Nephron (organoid): Measurements from ENCODE around the gene CTIF.

Experiments used
- H3K27ac Mint-ChIP-seq, 3 experiments: 2 replicates each; pipeline ENCODE4 v1.8.0; 2020; ENCODE audit warnings: mixed read lengths in 3 of 3, mild to moderate bottlenecking in 2 of 3, moderate library complexity in 1 of 3
- H3K27me3 Mint-ChIP-seq: 2 replicates; pipeline ENCODE4 v1.8.0; 2021; ENCODE audit warnings: low read depth, mild to moderate bottlenecking, moderate library complexity, mixed read lengths
- H3K36me3 Mint-ChIP-seq: 2 replicates; pipeline ENCODE4 v1.8.0; 2020; ENCODE audit warnings: low read depth, mixed read lengths
- H3K4me1 Mint-ChIP-seq: 2 replicates; pipeline ENCODE4 v1.8.0; 2020; ENCODE audit warnings: mixed read lengths
- H3K4me3 Mint-ChIP-seq, 3 experiments: 2 replicates each; pipeline ENCODE4 v1.8.0; 2020; ENCODE audit warnings: mild to moderate bottlenecking in 3 of 3, mixed read lengths in 3 of 3, moderate library complexity in 2 of 3
- H3K9me3 Mint-ChIP-seq: 2 replicates; pipeline ENCODE4 v1.8.0; 2020; ENCODE audit warnings: mixed read lengths
- TF ChIP-seq, protein P1 (sequence below), 3 experiments: fragments of 200-600 bp; sonication (generic); IDR thresholded peaks; one replicate each; pipeline ENCODE4 v1.5.0; 2021; ENCODE audit warnings: antibody characterized with exemption in 3 of 3; ENCODE audit not compliant: unreplicated experiment in 3 of 3

CTIF gene

DNA sequence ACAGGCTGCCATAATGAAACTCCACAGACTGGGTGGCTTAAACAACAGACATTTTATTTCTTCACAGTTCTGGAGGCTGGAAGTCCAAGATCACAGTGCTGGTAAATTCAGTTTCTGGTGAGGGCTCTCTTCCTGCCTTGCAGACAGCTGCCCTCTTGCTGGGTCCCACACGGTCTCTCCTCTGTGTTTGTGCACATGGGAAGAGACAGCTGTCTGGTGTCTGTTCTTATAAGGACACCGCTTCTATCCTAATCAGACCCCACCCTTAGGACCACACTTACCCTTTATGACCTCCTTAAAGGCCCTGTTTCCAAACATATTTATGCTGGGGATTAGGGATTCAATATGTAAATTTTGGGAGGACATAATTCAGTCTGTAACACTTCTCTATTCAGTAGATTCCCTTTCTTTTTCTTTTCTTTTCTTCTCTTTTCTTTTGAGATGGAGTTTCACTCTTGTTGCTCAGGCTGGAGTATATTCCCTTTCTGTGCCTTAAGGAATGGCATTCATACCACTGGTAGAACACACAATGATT, 18.9 kb downstream of the CTIF start:
- H3K4me3 Mint-ChIP-seq: no peak overlapping the region
- peak overlapping the region in 1 of 3 experiments; percentile 46 for H3K27ac Mint-ChIP-seq
- no peaks in the 10 kb centered on the region for H3K9me3 Mint-ChIP-seq
- H3K27me3 Mint-ChIP-seq: no peaks in the 10 kb centered on the region
- H3K4me1 Mint-ChIP-seq: peaks cover 15% of the 10 kb centered on the region
- TF ChIP-seq, protein P1, sequence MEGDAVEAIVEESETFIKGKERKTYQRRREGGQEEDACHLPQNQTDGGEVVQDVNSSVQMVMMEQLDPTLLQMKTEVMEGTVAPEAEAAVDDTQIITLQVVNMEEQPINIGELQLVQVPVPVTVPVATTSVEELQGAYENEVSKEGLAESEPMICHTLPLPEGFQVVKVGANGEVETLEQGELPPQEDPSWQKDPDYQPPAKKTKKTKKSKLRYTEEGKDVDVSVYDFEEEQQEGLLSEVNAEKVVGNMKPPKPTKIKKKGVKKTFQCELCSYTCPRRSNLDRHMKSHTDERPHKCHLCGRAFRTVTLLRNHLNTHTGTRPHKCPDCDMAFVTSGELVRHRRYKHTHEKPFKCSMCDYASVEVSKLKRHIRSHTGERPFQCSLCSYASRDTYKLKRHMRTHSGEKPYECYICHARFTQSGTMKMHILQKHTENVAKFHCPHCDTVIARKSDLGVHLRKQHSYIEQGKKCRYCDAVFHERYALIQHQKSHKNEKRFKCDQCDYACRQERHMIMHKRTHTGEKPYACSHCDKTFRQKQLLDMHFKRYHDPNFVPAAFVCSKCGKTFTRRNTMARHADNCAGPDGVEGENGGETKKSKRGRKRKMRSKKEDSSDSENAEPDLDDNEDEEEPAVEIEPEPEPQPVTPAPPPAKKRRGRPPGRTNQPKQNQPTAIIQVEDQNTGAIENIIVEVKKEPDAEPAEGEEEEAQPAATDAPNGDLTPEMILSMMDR (IDR thresholded peaks at IDR 0.05; ENCODE audit: unreplicated experiment in 3 of 3): no peak
- peaks cover 4% of the 10 kb centered on the region for H3K36me3 Mint-ChIP-seq

DNA sequence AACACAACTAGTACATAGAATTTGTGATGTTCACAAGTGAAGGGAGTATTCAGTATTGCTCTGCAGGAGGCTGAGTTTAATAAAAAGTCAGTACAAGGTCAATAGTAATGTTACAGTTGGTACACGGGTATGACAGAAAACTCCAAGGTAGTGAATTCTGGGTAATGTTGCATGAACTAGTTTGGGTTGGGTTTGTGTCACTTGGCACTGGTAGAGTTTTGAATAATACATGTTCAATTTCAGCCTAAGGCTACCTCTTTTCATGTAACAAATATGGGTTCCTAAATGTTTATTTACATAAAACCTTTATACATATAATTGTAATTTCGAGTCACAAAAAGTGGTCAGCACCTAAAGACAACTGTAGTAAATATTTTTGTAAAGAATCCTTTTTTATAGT, 19.4 kb downstream of the CTIF start:
- peaks cover 15% of the 10 kb centered on the region for H3K4me1 Mint-ChIP-seq
- TF ChIP-seq, protein P1 (IDR thresholded peaks at IDR 0.05; ENCODE audit: unreplicated experiment in 3 of 3): no peak
- no peaks in the 10 kb centered on the region for H3K9me3 Mint-ChIP-seq
- H3K27ac Mint-ChIP-seq: peak overlapping the region in 1 of 3 experiments; percentile 8
- no peaks in the 10 kb centered on the region for H3K27me3 Mint-ChIP-seq
- H3K4me3 Mint-ChIP-seq: no peak overlapping the region
- H3K36me3 Mint-ChIP-seq: peaks cover 4% of the 10 kb centered on the region

DNA sequence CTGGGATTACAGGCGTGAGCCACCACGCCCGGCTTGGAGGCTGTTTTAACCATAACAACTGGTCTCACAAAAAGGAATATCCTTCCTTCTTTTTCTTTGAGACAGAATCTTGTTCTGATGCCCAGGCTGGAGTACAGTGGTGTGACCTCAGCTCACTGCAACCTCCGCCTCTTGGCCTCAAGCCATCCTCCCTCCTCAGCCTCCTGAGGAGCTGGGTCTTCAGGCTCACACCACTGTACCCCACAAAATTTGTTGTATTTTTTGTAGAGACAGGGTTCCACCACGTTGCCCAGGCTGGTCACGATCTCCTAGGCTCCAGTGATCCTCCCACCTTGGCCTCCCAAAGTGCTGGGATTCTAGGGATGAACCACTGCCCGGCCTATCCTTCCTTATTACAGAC, 21.7 kb downstream of the CTIF start:
- no peak overlapping the region for H3K4me3 Mint-ChIP-seq
- H3K27ac Mint-ChIP-seq: no peak overlapping the region
- H3K4me1 Mint-ChIP-seq: peaks cover 31% of the 10 kb centered on the region
- H3K36me3 Mint-ChIP-seq: peaks cover 4% of the 10 kb centered on the region
- TF ChIP-seq, protein P1 (IDR thresholded peaks at IDR 0.05; ENCODE audit: unreplicated experiment in 3 of 3): no peak
- no peaks in the 10 kb centered on the region for H3K9me3 Mint-ChIP-seq
- no peaks in the 10 kb centered on the region for H3K27me3 Mint-ChIP-seq

DNA sequence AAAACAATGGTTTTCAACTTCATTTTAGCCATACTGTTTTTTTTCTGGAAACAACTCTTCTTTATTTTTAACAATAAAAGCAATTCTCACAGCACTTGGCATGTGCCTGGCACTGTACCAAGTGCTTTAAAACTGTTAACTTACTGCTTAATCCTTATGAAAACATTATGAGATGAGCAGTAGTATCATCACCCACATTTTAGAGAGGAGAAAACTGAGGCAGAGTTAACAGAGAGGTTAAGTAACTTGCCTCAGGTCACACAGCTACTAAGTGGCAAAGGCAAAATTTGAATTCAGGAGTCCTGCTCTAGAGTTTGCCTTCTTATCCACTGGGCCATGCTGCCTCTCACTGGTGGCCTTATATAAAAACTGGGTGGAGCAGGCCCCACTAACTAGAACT, 23.2 kb downstream of the CTIF start:
- H3K4me3 Mint-ChIP-seq: no peak overlapping the region
- H3K27me3 Mint-ChIP-seq: no peaks in the 10 kb centered on the region
- H3K9me3 Mint-ChIP-seq: no peaks in the 10 kb centered on the region
- peak overlapping the region in 1 of 3 experiments; percentile 7 for H3K27ac Mint-ChIP-seq
- peaks cover 4% of the 10 kb centered on the region for H3K36me3 Mint-ChIP-seq
- TF ChIP-seq, protein P1 (IDR thresholded peaks at IDR 0.05; ENCODE audit: unreplicated experiment in 3 of 3): no peak
- peaks cover 36% of the 10 kb centered on the region for H3K4me1 Mint-ChIP-seq

DNA sequence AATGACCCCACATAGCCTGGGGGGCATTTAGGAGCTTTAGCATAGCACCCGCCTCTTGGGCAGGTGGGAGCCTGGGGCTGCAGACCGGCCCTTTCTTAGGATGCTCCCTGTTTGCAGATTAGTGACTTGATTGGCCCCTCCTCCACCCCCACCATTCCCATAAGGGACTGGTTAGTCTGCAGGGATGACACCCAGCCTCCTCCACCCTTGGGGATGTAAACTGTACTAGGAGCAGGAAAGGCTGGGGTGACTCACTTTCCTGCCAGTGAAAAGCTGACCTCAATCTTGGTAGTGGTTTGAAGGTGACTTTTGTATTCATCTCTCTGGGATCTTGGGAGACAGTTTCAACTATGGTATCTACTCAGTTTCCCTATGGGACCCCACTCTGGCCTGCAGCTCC, 24.2 kb downstream of the CTIF start:
- Mint-ChIP-seq H3K9me3 (peaks cover 1% of the 10 kb centered on the region), H3K4me3 (no peak overlapping the region), H3K36me3 (peaks cover 9% of the 10 kb centered on the region), H3K27ac (no peak overlapping the region), H3K27me3 (no peaks in the 10 kb centered on the region), H3K4me1 (peaks cover 37% of the 10 kb centered on the region)
- TF ChIP-seq, protein P1 (IDR thresholded peaks at IDR 0.05; ENCODE audit: unreplicated experiment in 3 of 3): no peak

DNA sequence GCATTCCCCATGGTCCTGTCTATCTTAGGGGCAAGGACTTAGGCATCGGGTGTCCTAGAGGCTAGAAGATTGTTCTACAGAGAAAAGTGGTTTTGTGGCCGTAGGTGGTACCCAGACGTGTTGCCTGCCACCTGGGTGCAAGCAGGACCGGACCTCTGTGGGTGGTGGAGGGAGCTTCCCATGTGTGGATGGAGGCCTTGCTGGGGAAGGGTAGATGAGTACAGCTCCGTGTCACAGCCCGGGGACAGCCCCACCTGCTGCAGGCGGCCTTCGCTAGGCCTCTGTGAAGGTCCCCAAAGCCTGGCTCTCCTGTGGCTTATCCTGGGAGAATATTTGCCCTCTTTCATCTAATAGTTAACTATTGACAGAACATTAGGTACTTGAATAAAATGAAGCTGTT, 25.3 kb downstream of the CTIF start:
- Mint-ChIP-seq H3K4me1 (peaks cover 38% of the 10 kb centered on the region), H3K4me3 (no peak overlapping the region), H3K36me3 (peaks cover 12% of the 10 kb centered on the region), H3K27me3 (no peaks in the 10 kb centered on the region), H3K9me3 (peaks cover 2% of the 10 kb centered on the region), H3K27ac (no peak overlapping the region)
- TF ChIP-seq, protein P1 (IDR thresholded peaks at IDR 0.05; ENCODE audit: unreplicated experiment in 3 of 3): no peak
